Progenitor cell of endocrine pancreas (in vitro differentiated cells): ENCODE measurements around the gene FNDC8. TPM values are rescaled to one million over a fixed set of nuclear protein-coding genes. Genes with fewer than 3 reads are reported as not detected.
A peak's percentile ranks its signal among the peaks of the same experiment; 100 is the strongest.
"Not testable (repeated sequence)": the region's sequence is repeated elsewhere in the genome, so short reads cannot be mapped to it uniquely, and the experiment has no call there.

Source experiments
- DNase-seq: peaks from one replicate; pipeline ENCODE4 v3.0.0; 2021; ENCODE audit warnings: low spot score; ENCODE audit not compliant: unreplicated experiment
- H3K27ac Mint-ChIP-seq: 2 replicates; pipeline ENCODE4 v1.8.0; 2021; ENCODE audit warnings: mild to moderate bottlenecking, moderate library complexity, mixed read lengths
- H3K27me3 Mint-ChIP-seq: 2 replicates; pipeline ENCODE4 v1.8.0; 2021; ENCODE audit warnings: mixed read lengths
- H3K36me3 Mint-ChIP-seq: 2 replicates; pipeline ENCODE4 v1.8.0; 2022; ENCODE audit warnings: mixed read lengths; ENCODE audit not compliant: insufficient read depth
- H3K4me1 Mint-ChIP-seq: 2 replicates; pipeline ENCODE4 v1.8.0; 2021; ENCODE audit warnings: low read depth, mixed read lengths
- H3K4me3 Mint-ChIP-seq: 2 replicates; pipeline ENCODE4 v1.8.0; 2021; ENCODE audit warnings: low read depth, mild to moderate bottlenecking, moderate library complexity, mixed read lengths
- H3K9me3 Mint-ChIP-seq: 2 replicates; pipeline ENCODE4 v1.8.0; 2021; ENCODE audit warnings: low read depth, mixed read lengths
- total RNA-seq: library from RNA; stranded (reverse); gene quantifications from 2 replicates; pipeline ENCODE4 v1.2.1, GENCODE V29; 2021
- TF ChIP-seq, protein P1 (sequence below): fragments of 200-600 bp; sonication (generic); IDR thresholded peaks from one replicate; pipeline ENCODE4 v1.5.0; 2021; ENCODE audit warnings: antibody characterized with exemption, mild to moderate bottlenecking; ENCODE audit not compliant: unreplicated experiment

The FNDC8 gene
- total RNA-seq, 1 donor from 2014 or later = not detected

DNA sequence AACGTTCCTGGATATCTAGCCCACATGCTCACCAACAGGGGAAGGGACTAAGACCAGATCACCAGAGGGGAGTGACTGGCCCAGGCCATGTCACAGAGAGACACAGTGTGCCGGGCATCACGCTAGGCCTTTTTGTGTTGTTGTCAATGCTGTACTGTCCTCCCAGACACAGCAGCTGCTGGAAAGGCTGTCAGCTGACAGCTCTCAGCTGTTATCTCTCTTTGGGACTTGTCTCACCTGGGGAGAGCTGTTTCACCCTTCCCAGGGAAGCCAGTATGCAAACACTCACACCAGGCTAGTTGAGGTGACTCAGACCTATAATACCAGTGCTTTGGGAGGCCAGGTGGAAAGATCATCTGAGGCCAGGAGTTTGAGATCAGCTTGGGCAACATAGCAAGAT lies 45.6 kb downstream of the FNDC8 start:
- H3K27ac Mint-ChIP-seq = no peak overlapping the region
- TF ChIP-seq, protein P1, sequence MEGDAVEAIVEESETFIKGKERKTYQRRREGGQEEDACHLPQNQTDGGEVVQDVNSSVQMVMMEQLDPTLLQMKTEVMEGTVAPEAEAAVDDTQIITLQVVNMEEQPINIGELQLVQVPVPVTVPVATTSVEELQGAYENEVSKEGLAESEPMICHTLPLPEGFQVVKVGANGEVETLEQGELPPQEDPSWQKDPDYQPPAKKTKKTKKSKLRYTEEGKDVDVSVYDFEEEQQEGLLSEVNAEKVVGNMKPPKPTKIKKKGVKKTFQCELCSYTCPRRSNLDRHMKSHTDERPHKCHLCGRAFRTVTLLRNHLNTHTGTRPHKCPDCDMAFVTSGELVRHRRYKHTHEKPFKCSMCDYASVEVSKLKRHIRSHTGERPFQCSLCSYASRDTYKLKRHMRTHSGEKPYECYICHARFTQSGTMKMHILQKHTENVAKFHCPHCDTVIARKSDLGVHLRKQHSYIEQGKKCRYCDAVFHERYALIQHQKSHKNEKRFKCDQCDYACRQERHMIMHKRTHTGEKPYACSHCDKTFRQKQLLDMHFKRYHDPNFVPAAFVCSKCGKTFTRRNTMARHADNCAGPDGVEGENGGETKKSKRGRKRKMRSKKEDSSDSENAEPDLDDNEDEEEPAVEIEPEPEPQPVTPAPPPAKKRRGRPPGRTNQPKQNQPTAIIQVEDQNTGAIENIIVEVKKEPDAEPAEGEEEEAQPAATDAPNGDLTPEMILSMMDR = no peak
- no peak for DNase-seq
- peaks cover 3% of the 10 kb centered on the region for H3K27me3 Mint-ChIP-seq
- H3K9me3 Mint-ChIP-seq = no peaks in the 10 kb centered on the region
- no peaks in the 10 kb centered on the region for H3K36me3 Mint-ChIP-seq
- H3K4me1 Mint-ChIP-seq = no peaks in the 10 kb centered on the region
- no peak overlapping the region for H3K4me3 Mint-ChIP-seq

DNA sequence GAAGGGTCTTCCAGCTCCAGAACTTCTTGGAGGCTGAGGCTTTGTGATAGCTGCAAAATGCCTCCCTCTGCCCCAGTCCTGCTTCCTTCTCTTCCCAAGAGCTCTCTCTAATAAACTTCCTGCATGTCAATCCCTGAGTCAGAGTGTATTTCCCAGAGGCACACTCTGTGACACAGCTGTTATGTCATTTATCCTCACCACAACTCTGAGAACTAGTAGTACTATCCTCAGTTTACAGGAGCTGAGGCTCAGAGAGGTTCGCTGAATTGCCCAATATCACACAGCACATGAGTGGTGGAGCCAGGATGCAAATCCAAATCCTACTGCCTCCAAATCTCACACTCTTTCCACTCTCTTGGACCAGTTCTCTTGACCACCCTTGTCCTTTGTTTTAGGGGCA lies 46.3 kb downstream of the FNDC8 start:
- no peak for DNase-seq
- TF ChIP-seq, protein P1 = no peak
- H3K4me3 Mint-ChIP-seq = no peak overlapping the region
- peaks cover 2% of the 10 kb centered on the region for H3K27me3 Mint-ChIP-seq
- no peaks in the 10 kb centered on the region for H3K36me3 Mint-ChIP-seq
- no peaks in the 10 kb centered on the region for H3K4me1 Mint-ChIP-seq
- no peak overlapping the region for H3K27ac Mint-ChIP-seq
- H3K9me3 Mint-ChIP-seq = no peaks in the 10 kb centered on the region

DNA sequence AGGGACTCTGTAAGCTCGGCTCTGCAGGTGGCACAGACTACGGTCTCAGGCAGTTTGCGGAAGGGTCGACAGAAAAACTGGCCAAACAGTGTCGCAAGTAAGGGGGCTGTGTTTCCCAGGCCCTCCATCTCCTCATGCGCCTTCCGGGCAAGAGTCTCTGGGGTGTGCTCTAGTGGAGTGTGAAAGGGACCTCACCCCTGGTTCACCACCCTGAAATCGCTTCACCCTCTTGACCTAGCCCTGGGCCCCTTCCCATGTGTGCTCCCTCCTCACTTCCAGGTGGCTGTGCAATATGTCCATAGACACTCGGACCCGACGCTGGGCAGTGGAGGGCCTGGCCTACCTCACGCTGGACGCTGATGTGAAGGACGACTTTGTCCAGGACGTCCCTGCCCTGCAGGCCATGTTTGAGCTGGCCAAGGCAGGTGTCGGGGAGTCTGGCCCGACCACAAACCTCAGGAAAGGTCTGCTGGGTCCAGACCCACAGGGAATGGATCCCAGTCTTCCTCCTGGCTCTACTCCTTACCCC lies 48.5 kb downstream of the FNDC8 start:
- no peaks in the 10 kb centered on the region for H3K36me3 Mint-ChIP-seq
- no peak overlapping the region for H3K4me3 Mint-ChIP-seq
- TF ChIP-seq, protein P1 = no peak
- no peaks in the 10 kb centered on the region for H3K4me1 Mint-ChIP-seq
- H3K27ac Mint-ChIP-seq = no peak overlapping the region
- H3K27me3 Mint-ChIP-seq = peaks cover 1% of the 10 kb centered on the region
- H3K9me3 Mint-ChIP-seq = no peaks in the 10 kb centered on the region
- no peak for DNase-seq

DNA sequence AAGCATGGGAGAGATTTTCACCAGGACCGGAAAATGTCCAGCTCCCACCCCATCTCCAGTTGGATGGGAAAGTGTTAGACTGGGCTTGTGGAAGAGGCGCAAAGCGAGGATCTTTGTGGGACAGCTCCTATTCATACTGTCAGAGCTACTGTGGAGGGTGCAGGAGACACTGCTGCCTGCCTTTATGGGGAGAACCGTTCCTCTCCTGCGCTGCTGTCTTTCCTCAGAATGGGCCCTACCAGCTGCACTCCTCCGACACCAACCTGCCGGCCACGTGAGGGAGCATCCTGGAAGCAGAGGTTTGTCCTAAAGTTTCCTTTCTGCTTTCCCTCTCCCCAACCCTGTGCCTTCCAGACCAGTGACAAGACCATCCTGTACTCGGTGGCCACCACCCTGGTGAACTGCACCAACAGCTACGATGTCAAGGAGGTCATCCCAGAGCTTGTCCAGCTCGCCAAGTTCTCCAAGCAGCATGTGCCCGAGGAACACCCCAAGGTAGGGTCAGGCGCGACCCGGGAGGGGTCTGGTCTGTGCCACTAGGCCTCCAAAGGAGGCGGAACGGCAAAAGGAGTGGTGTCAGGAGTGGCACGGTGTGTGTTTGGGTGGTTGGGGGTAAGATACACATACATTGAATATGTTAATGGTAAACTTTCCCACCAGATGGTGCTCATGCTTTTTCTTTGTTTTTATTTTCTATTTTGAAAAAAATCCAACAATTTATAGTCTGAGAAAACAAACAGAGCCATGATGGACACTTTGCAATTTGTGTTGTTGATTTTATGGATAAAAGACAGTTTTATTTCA lies 49.8 kb downstream of the FNDC8 start:
- no peaks in the 10 kb centered on the region for H3K4me1 Mint-ChIP-seq
- H3K27ac Mint-ChIP-seq = no peak overlapping the region
- no peaks in the 10 kb centered on the region for H3K36me3 Mint-ChIP-seq
- no peak overlapping the region for H3K4me3 Mint-ChIP-seq
- TF ChIP-seq, protein P1 = peak; percentile 18
- no peaks in the 10 kb centered on the region for H3K9me3 Mint-ChIP-seq
- H3K27me3 Mint-ChIP-seq = peaks cover 9% of the 10 kb centered on the region
- DNase-seq = no peak

DNA sequence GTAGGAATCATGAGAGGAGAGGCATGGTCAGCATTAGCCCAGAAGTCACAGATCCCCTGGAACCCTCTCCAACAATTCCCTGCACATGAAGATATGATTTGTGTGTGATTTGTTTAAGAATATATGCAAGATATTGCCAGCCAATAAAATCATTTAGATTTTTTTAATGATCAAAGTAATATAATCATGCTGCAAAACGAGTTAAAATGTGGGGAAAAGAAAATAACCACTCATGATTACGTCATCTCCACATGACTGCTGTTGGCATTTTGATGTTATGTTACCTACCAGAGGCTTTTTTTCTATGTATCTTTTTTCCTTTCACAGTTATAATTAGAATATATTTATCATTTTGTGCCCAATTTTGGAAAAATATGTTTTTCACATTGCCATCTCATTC lies 50.4 kb downstream of the FNDC8 start:
- Mint-ChIP-seq H3K27me3 (peaks cover 12% of the 10 kb centered on the region), H3K9me3 (no peaks in the 10 kb centered on the region), H3K27ac (no peak overlapping the region), H3K36me3 (no peaks in the 10 kb centered on the region), H3K4me1 (no peaks in the 10 kb centered on the region), H3K4me3 (no peak overlapping the region)
- no peak for DNase-seq
- TF ChIP-seq, protein P1 = no peak

DNA sequence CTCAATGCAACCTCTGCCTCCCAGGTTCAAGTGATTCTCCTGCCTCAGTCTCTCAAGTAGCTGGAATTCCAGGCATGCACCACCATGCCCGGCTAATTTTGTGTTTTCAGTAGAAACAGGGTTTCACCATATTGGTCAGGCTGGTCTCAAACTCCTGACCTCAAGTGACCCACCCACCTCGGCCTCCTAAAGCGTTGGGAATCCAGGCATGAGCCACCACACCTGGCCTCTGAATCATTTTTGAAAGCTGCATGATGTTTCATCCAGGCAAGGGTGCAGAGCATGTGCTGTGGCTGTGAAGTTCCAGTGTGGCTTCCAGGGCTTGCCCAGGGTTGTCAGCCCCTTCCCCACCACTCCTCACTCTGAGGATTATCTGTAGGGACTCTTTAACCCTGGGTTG lies 50.9 kb downstream of the FNDC8 start:
- not testable (repeated sequence) for H3K27ac Mint-ChIP-seq, H3K4me1 Mint-ChIP-seq, DNase-seq, H3K36me3 Mint-ChIP-seq, H3K9me3 Mint-ChIP-seq, H3K4me3 Mint-ChIP-seq
- H3K27me3 Mint-ChIP-seq = peaks cover 12% of the 10 kb centered on the region
